HEK293 (cell line): ENCODE data around the gene HOXD10.

Experiments used
- FEZF1 ChIP-seq: fragments of 450-650 bp; formaldehyde crosslinking; IDR thresholded peaks from 2 replicates; pipeline ENCODE4 v1.5.1; 2016; ENCODE audit warnings: missing biosample characterization, missing genetic modification characterization
- KLF1 ChIP-seq: fragments of 450-650 bp; formaldehyde crosslinking; IDR thresholded peaks from 2 replicates; pipeline ENCODE4 v1.5.1; 2016; ENCODE audit warnings: missing biosample characterization, missing genetic modification characterization
- KLF10 ChIP-seq: fragments of 450-650 bp; IDR thresholded peaks from 2 replicates; pipeline ENCODE4 v1.5.1; 2018; ENCODE audit warnings: missing biosample characterization, mild to moderate bottlenecking, missing genetic modification characterization
- KLF8 ChIP-seq: fragments of 450-650 bp; formaldehyde crosslinking; IDR thresholded peaks from 2 replicates; pipeline ENCODE4 v1.5.1; 2016; ENCODE audit warnings: missing biosample characterization, missing genetic modification characterization
- MEIS1 ChIP-seq: sonication (generic); formaldehyde crosslinking; IDR thresholded peaks from 2 replicates; pipeline ENCODE4 v1.8.1; 2022; ENCODE audit warnings: missing genetic modification reagents, mild to moderate bottlenecking, borderline replicate concordance
- MZF1 ChIP-seq: fragments of 450-650 bp; formaldehyde crosslinking; IDR thresholded peaks from 2 replicates; pipeline ENCODE4 v1.5.1; 2017; ENCODE audit warnings: missing biosample characterization, missing genetic modification characterization, borderline replicate concordance
- ZNF138 ChIP-seq: fragments of 450-650 bp; formaldehyde crosslinking; IDR thresholded peaks from 2 replicates; pipeline ENCODE4 v1.5.1; 2016; ENCODE audit warnings: missing biosample characterization, missing genetic modification characterization, borderline replicate concordance
- ZNF2 ChIP-seq: fragments of 450-650 bp; formaldehyde crosslinking; IDR thresholded peaks from 2 replicates; pipeline ENCODE4 v1.5.1; 2016; ENCODE audit warnings: missing biosample characterization, missing genetic modification characterization
- ZNF214 ChIP-seq: fragments of 450-650 bp; formaldehyde crosslinking; IDR thresholded peaks from 2 replicates; pipeline ENCODE4 v1.5.1; 2017; ENCODE audit warnings: missing biosample characterization, mild to moderate bottlenecking, missing genetic modification characterization, borderline replicate concordance
- ZNF335 ChIP-seq: fragments of 450-650 bp; formaldehyde crosslinking; conservative IDR thresholded peaks from 2 replicates; pipeline ENCODE4 v1.5.1; 2016; ENCODE audit warnings: missing biosample characterization, missing genetic modification characterization
- ZNF366 ChIP-seq: fragments of 450-650 bp; formaldehyde crosslinking; conservative IDR thresholded peaks from 2 replicates; pipeline ENCODE4 v1.5.1; 2016; ENCODE audit warnings: missing biosample characterization, missing genetic modification characterization
- ZNF404 ChIP-seq: fragments of 450-650 bp; formaldehyde crosslinking; IDR thresholded peaks from 2 replicates; pipeline ENCODE4 v1.5.1; 2017; ENCODE audit warnings: missing biosample characterization, missing genetic modification characterization
- ZNF416 ChIP-seq: fragments of 450-650 bp; formaldehyde crosslinking; IDR thresholded peaks from 2 replicates; pipeline ENCODE4 v1.5.1; 2016; ENCODE audit warnings: missing biosample characterization, missing genetic modification characterization
- ZNF571 ChIP-seq: fragments of 450-650 bp; formaldehyde crosslinking; IDR thresholded peaks from 2 replicates; pipeline ENCODE4 v1.5.0; 2017; ENCODE audit warnings: missing biosample characterization, missing genetic modification characterization
- ZNF610 ChIP-seq: fragments of 450-650 bp; formaldehyde crosslinking; IDR thresholded peaks from 2 replicates; pipeline ENCODE4 v1.5.1; 2016; ENCODE audit warnings: missing biosample characterization, missing genetic modification characterization, borderline replicate concordance
- TF ChIP-seq, protein P1 (sequence below): fragments of 450-650 bp; formaldehyde crosslinking; optimal IDR thresholded peaks from 2 replicates; pipeline ENCODE3; 2016; ENCODE audit warnings: missing biosample characterization, mild to moderate bottlenecking, missing genetic modification characterization
- TF ChIP-seq, protein P2 (sequence below): fragments of 450-650 bp; formaldehyde crosslinking; IDR thresholded peaks from 2 replicates; pipeline ENCODE4 v1.5.1; 2016; ENCODE audit warnings: missing biosample characterization, missing genetic modification characterization
- TF ChIP-seq, protein P3 (sequence below): fragments of 450-650 bp; formaldehyde crosslinking; IDR thresholded peaks from 2 replicates; pipeline ENCODE4 v1.5.1; 2016; ENCODE audit warnings: missing biosample characterization, missing genetic modification characterization
- TF ChIP-seq, protein P4 (sequence below): fragments of 450-650 bp; formaldehyde crosslinking; IDR thresholded peaks from 2 replicates; pipeline ENCODE4 v1.5.0; 2017; ENCODE audit warnings: missing biosample characterization, missing genetic modification characterization, borderline replicate concordance
- TF ChIP-seq, protein P5 (sequence below): fragments of 450-650 bp; formaldehyde crosslinking; IDR thresholded peaks from 2 replicates; pipeline ENCODE4 v1.5.1; 2017; ENCODE audit warnings: missing biosample characterization, missing genetic modification characterization
- TF ChIP-seq, protein P6 (sequence below): fragments of 450-650 bp; formaldehyde crosslinking; IDR thresholded peaks from 2 replicates; pipeline ENCODE4 v1.5.1; 2016; ENCODE audit warnings: missing biosample characterization, missing genetic modification characterization
- TF ChIP-seq, protein P7 (sequence below): fragments of 450-650 bp; formaldehyde crosslinking; IDR thresholded peaks from 2 replicates; pipeline ENCODE4 v1.5.1; 2016; ENCODE audit warnings: missing biosample characterization, missing genetic modification characterization
- TF ChIP-seq, protein P8 (sequence below): IDR thresholded peaks from 2 replicates; pipeline ENCODE4 v1.6.1; 2011; ENCODE audit warnings: mild to moderate bottlenecking, low read depth, low read length, borderline replicate concordance

Gene HOXD10

DNA sequence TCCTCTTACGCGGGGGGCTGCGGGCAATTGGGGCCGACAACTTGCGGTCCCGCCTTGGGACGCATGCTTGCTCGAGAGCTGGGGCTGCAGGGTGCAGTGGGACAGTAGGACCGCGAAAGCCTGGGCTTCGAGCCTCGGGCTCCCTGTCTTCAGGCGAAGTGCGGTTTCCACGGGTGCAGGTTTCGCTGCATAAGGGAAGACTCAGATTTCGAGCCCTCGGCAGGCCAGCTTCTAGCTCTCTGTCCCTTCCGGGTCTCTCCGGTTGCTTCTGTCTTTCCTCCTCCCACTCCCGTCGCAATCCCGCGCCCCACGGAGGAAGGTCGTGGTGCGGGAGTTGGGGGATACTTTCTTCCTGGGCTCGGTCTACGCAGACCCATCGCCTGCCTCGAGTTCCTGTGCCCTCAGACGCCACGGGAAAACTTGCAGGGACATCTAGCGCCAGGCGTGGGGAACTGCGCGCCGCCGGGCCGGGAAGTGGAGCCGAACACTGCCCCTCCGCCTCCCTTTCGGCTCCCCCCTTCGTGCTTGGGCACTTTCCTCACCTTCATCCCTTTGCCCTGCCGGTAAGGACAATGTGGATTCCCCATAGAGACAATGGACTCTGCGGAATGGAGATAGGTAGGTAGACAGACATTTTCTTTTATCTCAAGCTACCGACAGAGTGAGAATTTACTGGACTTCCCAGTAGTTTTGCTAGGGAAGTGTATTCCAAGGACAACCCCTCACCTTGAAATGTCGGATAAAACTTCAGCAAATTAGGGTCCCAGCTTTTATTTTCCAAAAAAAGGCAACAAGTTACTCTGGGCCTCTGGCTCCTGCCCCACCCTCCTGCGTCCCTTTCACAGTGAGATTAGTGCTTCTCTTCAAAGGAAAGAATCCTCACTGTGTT, 28.3 kb upstream of the HOXD10 start (continued):
- no peak for TF ChIP-seq KLF1
- TF ChIP-seq, protein P1, sequence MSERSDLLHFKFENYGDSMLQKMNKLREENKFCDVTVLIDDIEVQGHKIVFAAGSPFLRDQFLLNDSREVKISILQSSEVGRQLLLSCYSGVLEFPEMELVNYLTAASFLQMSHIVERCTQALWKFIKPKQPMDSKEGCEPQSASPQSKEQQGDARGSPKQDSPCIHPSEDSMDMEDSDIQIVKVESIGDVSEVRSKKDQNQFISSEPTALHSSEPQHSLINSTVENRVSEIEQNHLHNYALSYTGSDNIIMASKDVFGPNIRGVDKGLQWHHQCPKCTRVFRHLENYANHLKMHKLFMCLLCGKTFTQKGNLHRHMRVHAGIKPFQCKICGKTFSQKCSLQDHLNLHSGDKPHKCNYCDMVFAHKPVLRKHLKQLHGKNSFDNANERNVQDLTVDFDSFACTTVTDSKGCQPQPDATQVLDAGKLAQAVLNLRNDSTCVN (tag by site-specific recombination), result peak; percentile 17
- TF ChIP-seq, protein P2, sequence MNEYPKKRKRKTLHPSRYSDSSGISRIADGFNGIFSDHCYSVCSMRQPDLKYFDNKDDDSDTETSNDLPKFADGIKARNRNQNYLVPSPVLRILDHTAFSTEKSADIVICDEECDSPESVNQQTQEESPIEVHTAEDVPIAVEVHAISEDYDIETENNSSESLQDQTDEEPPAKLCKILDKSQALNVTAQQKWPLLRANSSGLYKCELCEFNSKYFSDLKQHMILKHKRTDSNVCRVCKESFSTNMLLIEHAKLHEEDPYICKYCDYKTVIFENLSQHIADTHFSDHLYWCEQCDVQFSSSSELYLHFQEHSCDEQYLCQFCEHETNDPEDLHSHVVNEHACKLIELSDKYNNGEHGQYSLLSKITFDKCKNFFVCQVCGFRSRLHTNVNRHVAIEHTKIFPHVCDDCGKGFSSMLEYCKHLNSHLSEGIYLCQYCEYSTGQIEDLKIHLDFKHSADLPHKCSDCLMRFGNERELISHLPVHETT (tag by site-specific recombination), result no peak
- TF ChIP-seq MZF1 (tag by site-specific recombination), result no peak
- TF ChIP-seq ZNF2, result peak; percentile 77
- TF ChIP-seq ZNF138 (tag by site-specific recombination), result no peak
- TF ChIP-seq ZNF571 (tag by site-specific recombination), result no peak
- TF ChIP-seq, protein P3, sequence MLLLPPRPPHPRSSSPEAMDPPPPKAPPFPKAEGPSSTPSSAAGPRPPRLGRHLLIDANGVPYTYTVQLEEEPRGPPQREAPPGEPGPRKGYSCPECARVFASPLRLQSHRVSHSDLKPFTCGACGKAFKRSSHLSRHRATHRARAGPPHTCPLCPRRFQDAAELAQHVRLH (tag by site-specific recombination), result no peak
- TF ChIP-seq KLF10 (tag by site-specific recombination), result no peak
- TF ChIP-seq, protein P4, sequence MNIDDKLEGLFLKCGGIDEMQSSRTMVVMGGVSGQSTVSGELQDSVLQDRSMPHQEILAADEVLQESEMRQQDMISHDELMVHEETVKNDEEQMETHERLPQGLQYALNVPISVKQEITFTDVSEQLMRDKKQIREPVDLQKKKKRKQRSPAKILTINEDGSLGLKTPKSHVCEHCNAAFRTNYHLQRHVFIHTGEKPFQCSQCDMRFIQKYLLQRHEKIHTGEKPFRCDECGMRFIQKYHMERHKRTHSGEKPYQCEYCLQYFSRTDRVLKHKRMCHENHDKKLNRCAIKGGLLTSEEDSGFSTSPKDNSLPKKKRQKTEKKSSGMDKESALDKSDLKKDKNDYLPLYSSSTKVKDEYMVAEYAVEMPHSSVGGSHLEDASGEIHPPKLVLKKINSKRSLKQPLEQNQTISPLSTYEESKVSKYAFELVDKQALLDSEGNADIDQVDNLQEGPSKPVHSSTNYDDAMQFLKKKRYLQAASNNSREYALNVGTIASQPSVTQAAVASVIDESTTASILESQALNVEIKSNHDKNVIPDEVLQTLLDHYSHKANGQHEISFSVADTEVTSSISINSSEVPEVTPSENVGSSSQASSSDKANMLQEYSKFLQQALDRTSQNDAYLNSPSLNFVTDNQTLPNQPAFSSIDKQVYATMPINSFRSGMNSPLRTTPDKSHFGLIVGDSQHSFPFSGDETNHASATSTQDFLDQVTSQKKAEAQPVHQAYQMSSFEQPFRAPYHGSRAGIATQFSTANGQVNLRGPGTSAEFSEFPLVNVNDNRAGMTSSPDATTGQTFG (tag by site-specific recombination), result no peak
- TF ChIP-seq ZNF610, result no peak
- no peak for TF ChIP-seq ZNF366 (tag by site-specific recombination)
- TF ChIP-seq, protein P5, sequence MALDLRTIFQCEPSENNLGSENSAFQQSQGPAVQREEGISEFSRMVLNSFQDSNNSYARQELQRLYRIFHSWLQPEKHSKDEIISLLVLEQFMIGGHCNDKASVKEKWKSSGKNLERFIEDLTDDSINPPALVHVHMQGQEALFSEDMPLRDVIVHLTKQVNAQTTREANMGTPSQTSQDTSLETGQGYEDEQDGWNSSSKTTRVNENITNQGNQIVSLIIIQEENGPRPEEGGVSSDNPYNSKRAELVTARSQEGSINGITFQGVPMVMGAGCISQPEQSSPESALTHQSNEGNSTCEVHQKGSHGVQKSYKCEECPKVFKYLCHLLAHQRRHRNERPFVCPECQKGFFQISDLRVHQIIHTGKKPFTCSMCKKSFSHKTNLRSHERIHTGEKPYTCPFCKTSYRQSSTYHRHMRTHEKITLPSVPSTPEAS (tag by site-specific recombination), result no peak
- TF ChIP-seq ZNF335 (tag by site-specific recombination), result peak; percentile 31; the same call in 1 of the 2 replicates
- no peak for TF ChIP-seq ZNF416
- TF ChIP-seq, protein P6, sequence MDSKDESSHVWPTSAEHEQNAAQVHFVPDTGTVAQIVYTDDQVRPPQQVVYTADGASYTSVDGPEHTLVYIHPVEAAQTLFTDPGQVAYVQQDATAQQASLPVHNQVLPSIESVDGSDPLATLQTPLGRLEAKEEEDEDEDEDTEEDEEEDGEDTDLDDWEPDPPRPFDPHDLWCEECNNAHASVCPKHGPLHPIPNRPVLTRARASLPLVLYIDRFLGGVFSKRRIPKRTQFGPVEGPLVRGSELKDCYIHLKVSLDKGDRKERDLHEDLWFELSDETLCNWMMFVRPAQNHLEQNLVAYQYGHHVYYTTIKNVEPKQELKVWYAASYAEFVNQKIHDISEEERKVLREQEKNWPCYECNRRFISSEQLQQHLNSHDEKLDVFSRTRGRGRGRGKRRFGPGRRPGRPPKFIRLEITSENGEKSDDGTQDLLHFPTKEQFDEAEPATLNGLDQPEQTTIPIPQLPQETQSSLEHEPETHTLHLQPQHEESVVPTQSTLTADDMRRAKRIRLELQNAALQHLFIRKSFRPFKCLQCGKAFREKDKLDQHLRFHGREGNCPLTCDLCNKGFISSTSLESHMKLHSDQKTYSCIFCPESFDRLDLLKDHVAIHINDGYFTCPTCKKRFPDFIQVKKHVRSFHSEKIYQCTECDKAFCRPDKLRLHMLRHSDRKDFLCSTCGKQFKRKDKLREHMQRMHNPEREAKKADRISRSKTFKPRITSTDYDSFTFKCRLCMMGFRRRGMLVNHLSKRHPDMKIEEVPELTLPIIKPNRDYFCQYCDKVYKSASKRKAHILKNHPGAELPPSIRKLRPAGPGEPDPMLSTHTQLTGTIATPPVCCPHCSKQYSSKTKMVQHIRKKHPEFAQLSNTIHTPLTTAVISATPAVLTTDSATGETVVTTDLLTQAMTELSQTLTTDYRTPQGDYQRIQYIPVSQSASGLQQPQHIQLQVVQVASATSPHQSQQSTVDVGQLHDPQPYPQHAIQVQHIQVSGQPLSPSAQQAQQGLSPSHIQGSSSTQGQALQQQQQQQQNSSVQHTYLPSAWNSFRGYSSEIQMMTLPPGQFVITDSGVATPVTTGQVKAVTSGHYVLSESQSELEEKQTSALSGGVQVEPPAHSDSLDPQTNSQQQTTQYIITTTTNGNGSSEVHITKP, result peak; percentile 76
- no peak for TF ChIP-seq FEZF1 (tag by site-specific recombination)
- TF ChIP-seq MEIS1 (CRISPR knock-in tag), result no peak
- no peak for TF ChIP-seq ZNF214 (tag by site-specific recombination)
- TF ChIP-seq KLF8 (tag by site-specific recombination), result no peak
- no peak for TF ChIP-seq ZNF404 (tag by site-specific recombination)
- TF ChIP-seq, protein P7, sequence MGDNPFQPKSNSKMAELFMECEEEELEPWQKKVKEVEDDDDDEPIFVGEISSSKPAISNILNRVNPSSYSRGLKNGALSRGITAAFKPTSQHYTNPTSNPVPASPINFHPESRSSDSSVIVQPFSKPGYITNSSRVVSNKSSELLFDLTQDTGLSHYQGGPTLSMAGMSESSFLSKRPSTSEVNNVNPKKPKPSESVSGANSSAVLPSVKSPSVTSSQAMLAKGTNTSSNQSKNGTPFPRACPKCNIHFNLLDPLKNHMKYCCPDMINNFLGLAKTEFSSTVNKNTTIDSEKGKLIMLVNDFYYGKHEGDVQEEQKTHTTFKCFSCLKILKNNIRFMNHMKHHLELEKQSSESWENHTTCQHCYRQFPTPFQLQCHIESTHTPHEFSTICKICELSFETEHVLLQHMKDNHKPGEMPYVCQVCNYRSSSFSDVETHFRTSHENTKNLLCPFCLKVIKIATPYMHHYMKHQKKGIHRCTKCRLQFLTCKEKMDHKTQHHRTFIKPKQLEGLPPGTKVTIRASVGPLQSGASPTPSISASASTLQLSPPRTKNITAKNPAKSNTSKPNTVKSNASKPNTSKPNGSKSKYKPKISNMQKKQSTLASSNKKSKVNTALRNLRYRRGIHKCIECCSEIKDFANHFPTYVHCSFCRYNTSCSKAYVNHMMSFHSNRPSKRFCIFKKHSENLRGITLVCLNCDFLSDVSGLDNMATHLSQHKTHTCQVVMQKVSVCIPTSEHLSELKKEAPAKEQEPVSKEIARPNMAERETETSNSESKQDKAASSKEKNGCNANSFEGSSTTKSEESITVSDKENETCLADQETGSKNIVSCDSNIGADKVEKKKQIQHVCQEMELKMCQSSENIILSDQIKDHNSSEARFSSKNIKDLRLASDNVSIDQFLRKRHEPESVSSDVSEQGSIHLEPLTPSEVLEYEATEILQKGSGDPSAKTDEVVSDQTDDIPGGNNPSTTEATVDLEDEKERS (tag by site-specific recombination), result no peak
- TF ChIP-seq, protein P8, sequence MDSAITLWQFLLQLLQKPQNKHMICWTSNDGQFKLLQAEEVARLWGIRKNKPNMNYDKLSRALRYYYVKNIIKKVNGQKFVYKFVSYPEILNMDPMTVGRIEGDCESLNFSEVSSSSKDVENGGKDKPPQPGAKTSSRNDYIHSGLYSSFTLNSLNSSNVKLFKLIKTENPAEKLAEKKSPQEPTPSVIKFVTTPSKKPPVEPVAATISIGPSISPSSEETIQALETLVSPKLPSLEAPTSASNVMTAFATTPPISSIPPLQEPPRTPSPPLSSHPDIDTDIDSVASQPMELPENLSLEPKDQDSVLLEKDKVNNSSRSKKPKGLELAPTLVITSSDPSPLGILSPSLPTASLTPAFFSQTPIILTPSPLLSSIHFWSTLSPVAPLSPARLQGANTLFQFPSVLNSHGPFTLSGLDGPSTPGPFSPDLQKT, result no peak
